ENCODE data around the gene MBD2. TPM values are rescaled to one million over a fixed set of nuclear protein-coding genes. Genes with fewer than 3 reads are reported as not detected.

Gene MBD2
- total RNA-seq, 1 experiment from 2014 or later = 37.0 TPM

DNA sequence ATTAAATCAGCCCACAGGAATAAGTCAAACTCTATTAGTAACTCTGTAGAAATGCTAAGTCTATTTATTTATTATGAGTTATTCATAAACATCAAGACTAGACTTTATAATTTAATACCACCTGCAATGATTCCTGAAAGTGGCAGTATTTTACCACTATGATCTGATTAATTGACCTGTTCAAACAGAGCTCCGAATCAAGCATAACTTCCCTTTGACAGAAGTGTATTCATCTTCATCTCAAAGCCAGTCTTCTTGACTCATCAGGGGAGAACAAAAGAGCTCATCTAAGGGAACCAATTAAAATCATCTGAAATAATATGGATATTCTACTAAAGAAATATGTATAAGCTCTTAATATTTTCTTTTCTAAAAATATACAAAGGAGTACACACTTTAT lies 122.3 kb downstream of the MBD2 start:
- BruUV-seq (replicated peaks) = no TSS peak
- no peaks in the 10 kb centered on the region for H3F3A ChIP-seq (ENCODE audit: low read length, unreplicated experiment)
- H3K4me2 ChIP-seq (ENCODE audit: low read length) = no peak overlapping the region
- no peak for ATAC-seq
- H3K27me3 ChIP-seq (ENCODE audit: low read length) = no peaks in the 10 kb centered on the region
- TF ChIP-seq CTCF (conservative IDR thresholded peaks at IDR 0.05; ENCODE audit: low read depth, low read length) = no peak
- no peak for TF ChIP-seq EZH2phosphoT487 (IDR thresholded peaks at IDR 0.05; ENCODE audit: borderline replicate concordance, low read length)
- TF ChIP-seq EZH2 (IDR thresholded peaks at IDR 0.05; ENCODE audit: low read length, unreplicated experiment) = no peak
- no peaks in the 10 kb centered on the region for H3K9me2 ChIP-seq (replicated peaks; ENCODE audit: low read length)
- ChIA-PET POLR2A (ENCODE audit: unreplicated experiment) (no interaction called here), CTCF (no interaction called here)
- H3K4me1 ChIP-seq (ENCODE audit: insufficient read depth, low read length) = no peaks in the 10 kb centered on the region
- no peak for DNase-seq
- H3K79me2 ChIP-seq (ENCODE audit: low read length) = no peaks in the 10 kb centered on the region
- intact Hi-C loops (cut with micrococcal nuclease) = no loop called here
- H3K27ac ChIP-seq (ENCODE audit: low read length) = no peak overlapping the region
- no peaks in the 10 kb centered on the region for H4K20me1 ChIP-seq (ENCODE audit: low read length)
- H3K9me3 ChIP-seq (ENCODE audit: low read length) = peaks cover 4% of the 10 kb centered on the region; the same call in 1 of the 2 replicates
- no peaks in the 10 kb centered on the region for H3K36me3 ChIP-seq (ENCODE audit: low read depth, low read length)
- no peak overlapping the region for H3K9ac ChIP-seq (ENCODE audit: low read length)
- no peak overlapping the region for H3K4me3 ChIP-seq (ENCODE audit: low read length)
- H2AFZ ChIP-seq (ENCODE audit: low read length) = no peak overlapping the region

Other genes starting within 250 kb of the MBD2 start
- 6.3 and 9.9 TPM in 2 replicates for gene POLI, start 44.8 kb upstream of the MBD2 start, total RNA-seq (2014; rRNA removed)
- gene STARD6, start 133.2 kb upstream of the MBD2 start, total RNA-seq (2014; rRNA removed) = not detected in 2 replicates
- 5.1 and 10.5 TPM in 2 replicates for gene C18orf54, start 133.2 kb upstream of the MBD2 start, total RNA-seq (2014; rRNA removed)